IMR-90 (cell line): ENCODE results near the gene CCDC40. TPM values are rescaled to one million over a fixed set of nuclear protein-coding genes. Genes with fewer than 3 reads are reported as not detected.
"Not testable (repeated sequence)": the region's sequence is repeated elsewhere in the genome, so short reads cannot be mapped to it uniquely, and the experiment has no call there.

Experiments
- ATAC-seq: fragments of 200-7000 bp; cut with Tn5 transposase; 2 replicates; pipeline ENCODE4 v1.9.1; 2020; ENCODE audit warnings: low read depth, mild to moderate bottlenecking, moderate library complexity
- BruUV-seq: library from RNA; stranded (reverse); fragments of 400-500 nt; replicated peaks from 2 replicates; lab custom pipeline; 2021; lab: Mats Ljungman, UMichigan
- CTCF ChIA-PET: fragments of 300-600 bp; formaldehyde crosslinking; extraction: SDS; loops from one replicate; lab custom pipeline; 2021; ENCODE audit warnings: antibody characterized with exemption; lab: Yijun Ruan, JAX
- POLR2A ChIA-PET: fragments of 300-600 bp; sonication (Branson Sonifier 250); formaldehyde crosslinking; loops from one replicate; lab custom pipeline; 2022; ENCODE audit warnings: antibody characterized with exemption; ENCODE audit not compliant: unreplicated experiment; lab: Charles Lee
- DNase-seq: peaks from one replicate; pipeline ENCODE4 v3.0.0; 2013
- H2AFZ ChIP-seq: replicated peaks from 2 replicates; pipeline ENCODE3; 2013; ENCODE audit warnings: low read length, mild to moderate bottlenecking; ENCODE audit not compliant: poor library complexity
- H2AK5ac ChIP-seq: 2 replicates; pipeline ENCODE4 v1.6.1; 2013; ENCODE audit warnings: low read depth, low read length, inconsistent platforms
- H2AK9ac ChIP-seq: replicated peaks from 2 replicates; pipeline ENCODE3; 2013; ENCODE audit warnings: mild to moderate bottlenecking, low read depth, low read length, moderate library complexity; ENCODE audit not compliant: poor library complexity
- H2BK120ac ChIP-seq: 2 replicates; pipeline ENCODE4 v1.6.1; 2013; ENCODE audit warnings: low read depth, low read length, inconsistent platforms
- H2BK15ac ChIP-seq: 3 replicates; pipeline ENCODE4 v1.6.1; 2013; ENCODE audit warnings: low read depth, low read length, inconsistent platforms
- H2BK20ac ChIP-seq: 2 replicates; pipeline ENCODE4 v1.6.1; 2013; ENCODE audit warnings: low read depth, mild to moderate bottlenecking, inconsistent platforms, low read length, moderate library complexity
- H2BK5ac ChIP-seq: 2 replicates; pipeline ENCODE4 v1.6.1; 2013; ENCODE audit warnings: mild to moderate bottlenecking, low read depth, low read length, inconsistent platforms; ENCODE audit not compliant: poor library complexity, severe bottlenecking
- H3K14ac ChIP-seq: replicated peaks from 2 replicates; pipeline ENCODE4 v1.6.1; 2013; ENCODE audit warnings: low read depth, low read length, inconsistent platforms
- H3K18ac ChIP-seq: 2 replicates; pipeline ENCODE4 v1.6.1; 2013; ENCODE audit warnings: low read depth, low read length, control low read depth
- H3K23ac ChIP-seq: 2 replicates; pipeline ENCODE4 v1.6.1; 2013; ENCODE audit warnings: low read depth, low read length, inconsistent platforms
- H3K27ac ChIP-seq: 2 replicates; pipeline ENCODE4 v1.5.1; 2013; ENCODE audit warnings: mild to moderate bottlenecking, control low read depth, low read length; ENCODE audit not compliant: insufficient read depth
- H3K27me3 ChIP-seq: 2 replicates; pipeline ENCODE4 v1.6.1; 2013; ENCODE audit warnings: low read length; ENCODE audit not compliant: control insufficient read depth, insufficient read depth
- H3K36me3 ChIP-seq: 2 replicates; pipeline ENCODE4 v1.6.1; 2013; ENCODE audit warnings: low read length, mixed read lengths; ENCODE audit not compliant: control insufficient read depth, insufficient read depth
- H3K4ac ChIP-seq: 2 replicates; pipeline ENCODE4 v1.6.1; 2013; ENCODE audit warnings: low read depth, low read length, inconsistent platforms
- H3K4me1 ChIP-seq: 2 replicates; pipeline ENCODE4 v1.6.1; 2013; ENCODE audit warnings: low read length, mixed read lengths; ENCODE audit not compliant: control insufficient read depth, insufficient read depth
- H3K4me2 ChIP-seq: 2 replicates; pipeline ENCODE4 v1.6.1; 2013; ENCODE audit warnings: low read depth, mild to moderate bottlenecking, control low read depth, low read length, moderate library complexity
- H3K4me3 ChIP-seq: 2 replicates; pipeline ENCODE4 v1.5.1; 2013; ENCODE audit warnings: low read depth, mild to moderate bottlenecking, control low read depth, low read length, moderate library complexity; ENCODE audit not compliant: insufficient read depth
- H3K56ac ChIP-seq: 2 replicates; pipeline ENCODE4 v1.6.1; 2013; ENCODE audit warnings: low read length, inconsistent platforms; ENCODE audit not compliant: insufficient read depth; ENCODE audit errors: extremely low read depth
- H3K79me1 ChIP-seq, 2 experiments: 2 replicates each; pipeline ENCODE4 v1.6.1; 2013; ENCODE audit warnings: low read length in 2 of 2, inconsistent platforms in 1 of 2, low read depth in 1 of 2
- H3K9ac ChIP-seq: 2 replicates; pipeline ENCODE4 v1.6.1; 2013; ENCODE audit warnings: low read depth, low read length, control low read depth
- H3K9me1 ChIP-seq: 2 replicates; pipeline ENCODE4 v1.6.1; 2013; ENCODE audit warnings: low read length, inconsistent platforms; ENCODE audit not compliant: insufficient read depth
- H3K9me3 ChIP-seq: 2 replicates; pipeline ENCODE4 v1.6.1; 2013; ENCODE audit warnings: low read length; ENCODE audit not compliant: control insufficient read depth, insufficient read depth
- H4K20me1 ChIP-seq: 2 replicates; pipeline ENCODE4 v1.6.1; 2013; ENCODE audit warnings: low read length, inconsistent platforms; ENCODE audit not compliant: insufficient read depth
- H4K5ac ChIP-seq: 2 replicates; pipeline ENCODE4 v1.6.1; 2013; ENCODE audit warnings: mild to moderate bottlenecking, low read depth, low read length, control low read depth
- H4K8ac ChIP-seq, 2 experiments: 2 replicates each; pipeline ENCODE4 v1.6.1; 2013; ENCODE audit warnings: low read depth in 2 of 2, low read length in 2 of 2, control low read depth in 1 of 2, inconsistent platforms in 1 of 2
- H4K91ac ChIP-seq: 2 replicates; pipeline ENCODE4 v1.6.1; 2013; ENCODE audit warnings: low read depth, low read length, inconsistent platforms; ENCODE audit not compliant: insufficient read depth
- WGBS, 2 experiments: methylation state at CpG; one replicate each; pipeline versions ENCODE4 v1.1.5 to v1.1.7; 2013; ENCODE audit warnings: missing lambda C conversion rate in 2 of 2; ENCODE audit not compliant: insufficient read length in 1 of 2; ENCODE audit errors: extremely low coverage in 2 of 2; 5-methylcytosine and 5-hydroxymethylcytosine counted together
- dilution Hi-C: fragments of 300-500 bp; cut with HindIII; formaldehyde crosslinking; loops from one replicate; pipeline ENCODE4 v1.14.3; 2018; ENCODE audit warnings: low sequenced_read_pairs; ENCODE audit not compliant: unreplicated experiment
- in situ Hi-C: fragments of 300-500 bp; cut with MboI; formaldehyde crosslinking; loops from 3 replicates; pipeline ENCODE4 v1.14.3; 2019; ENCODE audit warnings: low sequenced_read_pairs, inconsistent platforms, mixed read lengths
- intact Hi-C: fragments of 100-400 bp; cut with micrococcal nuclease; formaldehyde crosslinking; loops from 2 replicates; pipeline ENCODE4 v1.10.0; 2022
- polyA plus RNA-seq, 3 experiments: library from polyadenylated mRNA; depleted of rRNA; stranded (reverse); fragments of >200 nt; gene quantifications; 2 replicates each; pipeline ENCODE4 v1.2.3, GENCODE V29; 2012; ENCODE audit warnings: low replicate concordance in 1 of 3
- total RNA-seq: library from RNA; depleted of rRNA; stranded (reverse); fragments of >200 nt; gene quantifications from 2 replicates; pipeline ENCODE4 v1.2.3, GENCODE V29; 2012

CCDC40 gene
- total and polyA plus RNA-seq, 2 of the 4 experiments (the other 2 are of a cell fraction): 0.90 to 4.7 TPM

GRCh38 chr17:80046709-80047108, 10.3 kb downstream of the CCDC40 start:
- H3K14ac ChIP-seq, POLR2A ChIA-PET, in situ Hi-C loops: not testable (repeated sequence)

More at GRCh38 chr17:80046709-80047108, 10.3 kb downstream of the CCDC40 start:
- H3K4ac ChIP-seq, H3K4me2 ChIP-seq, H3K4me1 ChIP-seq, H3K18ac ChIP-seq, H2AFZ ChIP-seq, H2BK5ac ChIP-seq, H3K4me3 ChIP-seq, H4K5ac ChIP-seq, H4K91ac ChIP-seq, H2AK5ac ChIP-seq, H3K27me3 ChIP-seq, H2BK15ac ChIP-seq, H3K27ac ChIP-seq, H4K8ac ChIP-seq, H4K20me1 ChIP-seq, H3K9me3 ChIP-seq, dilution Hi-C loops, H3K23ac ChIP-seq, CTCF ChIA-PET, H3K56ac ChIP-seq, H2BK120ac ChIP-seq, ATAC-seq, DNase-seq, H2AK9ac ChIP-seq, H3K9me1 ChIP-seq, H3K79me1 ChIP-seq, H3K9ac ChIP-seq, intact Hi-C loops, BruUV-seq, H2BK20ac ChIP-seq: not testable (repeated sequence)
- peaks cover 15% of the 10 kb centered on the region for H3K36me3 ChIP-seq
- no CpG with 5 or more reads among the region's 10 CpGs for WGBS, 2 experiments
